Stimulated activated CD8-positive, alpha-beta memory T cell treated with anti-CD3 and anti-CD28 coated beads, Interleukin-2, amount 100 ng/mL, for 48 hours (primary cell): ENCODE data around the gene CCDC83.
A peak's percentile ranks its signal among the peaks of the same experiment; 100 is the strongest.
"Not testable (repeated sequence)": the region's sequence is repeated elsewhere in the genome, so short reads cannot be mapped to it uniquely, and the experiment has no call there.

Experiments
- DNase-seq, 2 donors: peaks; one replicate each; pipeline ENCODE4 v3.0.0-alpha.2; 2020; ENCODE audit warnings: low read depth in 2 of 2

The CCDC83 gene

DNA sequence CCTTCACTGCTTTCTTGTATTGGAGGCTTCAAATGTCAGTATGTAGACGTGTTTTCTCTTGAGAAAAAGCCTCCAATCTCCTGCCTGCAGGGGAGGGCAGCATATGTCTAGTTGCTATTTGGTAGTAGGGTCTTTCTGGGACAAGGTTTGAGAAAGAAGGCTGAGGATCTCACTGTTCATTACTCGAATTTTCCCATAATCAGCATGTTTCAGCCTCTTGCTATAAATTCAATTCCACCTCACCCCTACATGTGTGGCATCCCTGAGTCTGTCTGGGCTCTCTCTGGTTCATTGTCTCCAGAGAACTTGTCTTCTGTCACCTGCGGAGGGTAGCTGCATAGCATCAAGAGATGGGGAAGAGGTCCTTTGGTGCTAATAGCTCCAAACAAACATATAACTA lies 19.5 kb upstream of the CCDC83 start:
- no peak for DNase-seq

DNA sequence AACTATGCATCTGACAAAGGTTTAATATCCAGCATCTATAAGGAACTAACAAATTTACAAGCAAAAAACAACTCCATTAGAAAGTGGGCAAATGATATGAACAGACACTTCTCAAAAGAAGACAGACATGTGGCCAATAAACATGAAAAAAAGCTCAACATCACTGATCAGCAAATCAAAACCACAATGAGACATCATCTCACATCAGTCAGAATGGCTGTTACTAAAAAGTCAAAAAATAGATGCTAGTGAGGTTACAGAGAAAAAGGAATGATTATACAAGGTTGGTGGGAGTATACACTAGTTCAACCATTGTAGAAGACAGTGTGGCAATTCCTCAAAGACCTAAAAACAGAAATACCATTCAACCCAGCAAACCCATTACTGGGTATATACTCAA lies 14.3 kb upstream of the CCDC83 start:
- DNase-seq, result not testable (repeated sequence)

DNA sequence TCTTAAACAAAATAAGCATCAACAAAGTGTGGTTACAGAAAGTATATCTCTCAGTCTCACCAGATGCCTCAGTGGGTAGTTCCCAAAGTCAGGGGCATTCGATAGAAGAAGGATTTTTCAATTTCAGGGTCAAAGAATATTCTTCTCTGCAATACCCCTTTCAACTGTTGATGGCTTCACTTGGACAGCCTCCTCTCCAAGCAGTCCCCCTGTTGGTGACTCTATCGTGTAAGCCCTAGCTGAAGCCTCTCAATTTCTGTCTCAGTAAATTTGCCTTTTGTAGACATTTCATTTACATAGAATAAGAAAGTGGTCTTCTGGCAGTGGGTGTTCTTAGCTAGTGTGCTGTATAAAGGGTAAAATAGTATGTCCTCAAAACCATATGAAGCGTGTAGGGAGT lies 11.3 kb upstream of the CCDC83 start:
- DNase-seq, result no peak

DNA sequence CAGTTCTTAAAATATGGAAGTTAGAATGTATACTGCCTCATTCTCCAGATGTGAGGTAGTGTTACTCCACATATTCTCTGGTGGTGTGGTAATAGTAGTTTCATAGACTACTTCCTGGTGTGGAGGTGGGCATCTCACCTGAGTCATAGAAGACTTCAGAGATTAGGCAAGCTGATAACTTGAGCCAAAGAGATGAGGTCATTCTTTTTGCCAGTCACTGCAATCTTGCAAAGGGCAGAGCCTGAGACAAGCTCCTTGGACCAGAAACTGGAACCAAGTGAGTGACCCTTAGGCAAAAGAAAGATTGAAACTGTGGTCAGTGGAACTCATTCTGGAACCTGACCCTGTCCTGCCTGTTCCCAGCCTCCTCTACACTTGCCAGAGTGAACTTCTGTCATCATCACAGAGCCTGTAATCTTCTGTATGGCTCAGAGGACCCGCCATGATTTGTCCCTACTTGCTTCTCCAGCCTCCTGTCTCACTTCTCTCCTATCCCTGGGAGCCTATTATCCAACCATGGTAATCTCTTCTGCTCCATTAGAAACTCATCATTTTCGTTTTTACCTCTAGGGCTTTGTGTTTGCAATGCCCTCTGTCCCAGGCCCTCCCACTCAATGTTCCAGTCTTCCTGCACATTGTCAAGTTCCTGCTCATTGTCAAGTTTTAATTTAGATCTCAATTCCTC lies 10.6 kb upstream of the CCDC83 start:
- DNase-seq, result no peak

DNA sequence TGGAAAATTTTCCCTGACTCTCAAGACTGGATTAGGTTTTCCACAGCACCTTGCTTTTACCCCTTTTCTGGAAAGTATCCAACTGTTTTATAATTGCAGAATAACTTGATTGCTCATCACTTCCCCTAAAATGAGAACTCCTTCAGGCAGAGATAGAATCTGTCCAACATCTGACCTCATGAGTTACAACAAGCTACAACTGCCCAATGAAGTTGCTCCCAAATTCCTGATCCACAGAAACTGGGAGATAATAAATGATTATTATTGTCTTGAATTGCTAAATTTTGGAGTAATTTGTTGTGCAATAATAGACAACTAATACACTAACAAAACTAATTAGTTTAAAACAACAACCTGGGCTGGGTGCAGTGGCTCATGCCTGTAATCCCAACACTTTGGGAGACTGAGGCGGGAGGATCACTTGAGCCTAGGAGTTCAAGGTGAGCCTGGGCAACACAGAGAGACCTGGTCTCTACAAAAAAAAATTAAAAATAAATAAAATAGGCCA lies 10.0 kb upstream of the CCDC83 start:
- DNase-seq, result no peak

DNA sequence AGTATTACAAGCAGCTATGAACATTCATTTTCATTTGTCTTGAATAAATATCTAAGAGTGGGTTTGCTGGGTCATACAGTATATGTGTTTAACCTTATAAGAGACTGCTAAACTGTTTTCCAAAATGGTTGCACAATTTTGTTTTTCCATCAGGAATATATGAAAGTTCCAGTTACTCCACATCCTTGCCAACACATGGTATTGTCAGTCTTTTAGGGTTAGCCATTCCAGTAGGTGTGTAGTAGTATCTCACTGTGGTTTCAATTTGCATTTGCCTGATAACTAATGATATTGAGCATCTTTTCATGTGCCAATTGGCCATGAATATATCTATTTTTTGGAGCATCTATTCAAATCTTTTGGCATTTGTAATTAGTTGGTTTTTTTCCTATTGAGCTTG lies 7.7 kb upstream of the CCDC83 start:
- DNase-seq, result no peak

DNA sequence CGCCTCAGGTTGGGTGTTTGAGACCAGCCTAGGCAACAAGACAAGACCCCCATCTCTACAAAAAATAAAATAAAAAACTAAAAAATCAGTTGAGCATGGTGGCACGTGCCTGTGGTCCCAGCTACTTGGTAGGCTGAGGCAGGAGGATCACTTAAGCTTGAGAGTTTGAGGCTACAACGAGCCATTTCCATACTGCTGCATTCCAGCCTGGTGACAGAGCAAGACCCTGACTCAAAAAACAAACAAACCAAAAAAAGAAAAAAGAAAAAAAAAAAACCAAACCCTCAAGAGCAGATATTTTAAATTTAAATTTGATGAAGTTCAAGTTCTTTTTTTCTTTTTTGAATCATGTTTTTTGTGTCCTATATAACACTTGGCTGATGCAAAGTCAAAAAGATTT lies 7.2 kb upstream of the CCDC83 start:
- DNase-seq, result no peak

DNA sequence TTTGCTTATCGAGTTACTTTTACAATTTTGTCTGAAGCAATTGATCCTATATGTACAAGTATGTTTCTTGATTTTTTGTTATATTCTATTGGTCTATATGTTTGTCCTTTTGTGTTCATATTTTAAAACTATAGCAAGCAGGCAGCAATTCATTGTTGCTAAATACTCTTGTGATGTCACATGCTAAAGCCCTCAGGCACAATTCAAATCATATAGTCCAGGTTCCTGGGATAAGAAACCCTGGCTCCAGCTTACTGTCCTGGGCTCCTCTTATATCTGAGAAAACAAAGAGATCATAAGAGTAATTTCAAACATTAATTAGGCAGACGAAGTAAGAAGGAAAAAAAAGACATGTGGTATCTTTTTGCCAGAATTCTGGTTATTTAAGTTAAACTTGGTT lies 6.6 kb upstream of the CCDC83 start:
- no peak for DNase-seq

DNA sequence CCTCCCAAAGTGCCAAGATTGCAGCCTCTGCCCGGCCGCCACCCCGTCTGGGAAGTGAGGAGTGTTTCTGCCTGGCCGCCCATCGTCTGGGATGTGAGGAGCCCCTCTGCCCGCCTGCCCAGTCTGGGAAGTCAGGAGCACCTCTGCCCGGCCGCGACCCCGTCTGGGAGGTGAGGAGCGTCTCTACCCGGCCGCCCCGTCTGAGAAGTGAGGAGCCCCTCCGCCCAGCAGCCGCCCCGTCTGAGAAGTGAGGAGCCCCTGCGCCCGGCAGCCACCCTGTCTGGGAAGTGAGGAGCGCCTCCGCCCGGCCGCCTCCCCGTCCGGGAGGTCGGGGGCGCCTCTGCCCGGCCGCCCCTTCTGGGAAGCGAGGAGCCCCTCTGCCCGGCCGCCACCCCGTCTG lies 2.4 kb upstream of the CCDC83 start:
- DNase-seq, result not testable (repeated sequence)

DNA sequence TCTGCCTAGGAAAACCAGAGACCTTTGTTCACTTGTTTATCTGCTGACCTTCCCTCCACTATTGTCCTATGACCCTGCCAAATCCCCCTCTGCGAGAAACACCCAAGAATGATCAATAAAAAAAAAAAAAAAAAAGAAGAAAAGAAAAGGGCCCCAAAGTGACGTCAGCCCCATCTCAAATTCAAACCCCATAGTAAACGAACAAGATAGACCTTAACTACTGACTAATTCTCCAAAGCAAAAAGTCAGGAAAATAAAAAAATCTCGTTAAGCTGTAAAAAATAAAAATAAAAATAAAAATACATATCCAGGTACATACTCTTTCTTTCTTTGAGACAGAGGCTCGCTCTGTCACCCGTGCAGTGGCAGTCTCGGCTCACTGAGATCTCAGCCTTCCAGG lies 1.6 kb upstream of the CCDC83 start:
- not testable (repeated sequence) for DNase-seq

DNA sequence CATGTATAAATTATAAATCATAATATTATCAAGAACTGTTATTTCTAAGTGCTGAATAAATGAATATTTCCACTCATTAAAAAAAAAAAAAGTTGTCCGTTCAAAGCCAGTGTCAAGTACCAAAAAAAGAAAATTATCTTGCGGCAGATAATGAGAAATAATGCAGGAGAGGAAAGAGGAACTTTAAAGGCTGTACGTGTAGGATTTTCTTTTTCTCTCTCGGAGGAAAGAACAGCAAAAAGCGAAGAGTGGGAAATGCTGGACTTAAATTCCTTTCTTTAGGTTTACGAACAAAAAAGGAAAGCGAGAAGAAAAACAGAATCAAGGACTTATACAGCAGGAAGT lies 999 bp upstream of the CCDC83 start:
- no peak for DNase-seq

DNA sequence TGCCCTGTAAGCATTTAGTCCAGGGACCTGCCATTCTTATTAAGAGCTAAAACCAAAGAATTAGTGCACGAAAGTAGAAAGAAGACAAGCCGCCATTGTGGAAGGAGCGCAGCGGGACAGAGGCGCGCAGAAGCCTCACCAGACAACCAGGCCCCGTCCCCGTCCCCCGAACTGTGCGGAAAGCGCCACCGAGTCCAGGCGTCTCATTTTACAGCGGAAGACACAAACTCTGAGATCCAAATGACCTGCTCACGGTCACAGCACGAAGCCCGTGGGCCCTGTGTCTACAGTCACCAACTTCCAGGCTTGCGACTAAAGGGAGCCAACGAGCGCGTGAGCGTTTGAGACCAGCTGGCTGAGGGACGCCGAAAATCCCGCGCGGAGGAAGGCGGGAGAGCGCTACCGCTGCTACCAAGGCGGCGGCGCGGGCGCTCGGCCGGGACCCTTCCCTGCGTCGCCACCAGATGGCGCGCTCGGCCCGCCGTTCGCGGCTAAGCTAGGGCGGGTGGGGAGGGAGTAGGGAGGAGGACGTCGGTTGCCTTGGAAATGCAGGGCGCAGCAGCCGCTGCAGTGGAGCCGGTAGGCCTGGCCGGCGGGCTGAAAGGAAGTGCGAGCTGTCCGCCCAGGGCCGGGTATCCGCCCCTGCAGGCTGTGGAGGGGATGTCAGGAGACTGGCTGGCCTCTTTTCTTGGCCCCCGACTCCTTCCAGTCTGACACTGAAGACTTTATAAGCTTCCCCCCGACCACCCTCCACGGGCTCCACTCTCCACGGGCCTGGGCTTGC lies 434 bp upstream of the CCDC83 start:
- peak; percentile 87 to 88 for DNase-seq

DNA sequence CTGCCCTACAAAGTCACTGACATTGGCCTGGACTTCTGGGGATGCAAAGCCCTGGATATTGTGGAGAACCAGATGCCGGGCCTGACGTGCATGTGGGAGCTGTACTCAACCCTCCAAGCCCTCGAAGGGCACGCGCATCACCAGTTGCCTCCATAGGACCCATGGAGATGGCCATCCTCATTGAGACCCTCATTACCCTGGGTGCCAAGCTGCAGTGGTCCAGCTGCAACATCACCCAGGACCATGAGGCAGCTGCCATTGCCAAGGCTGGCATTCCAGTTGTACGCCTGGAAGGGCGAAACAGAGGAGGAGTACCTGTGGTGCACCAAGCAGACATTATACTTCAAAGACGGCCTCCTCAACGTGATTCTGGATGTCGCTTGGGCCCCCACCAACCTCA lies 1.9 kb downstream of the CCDC83 start:
- no peak for DNase-seq

DNA sequence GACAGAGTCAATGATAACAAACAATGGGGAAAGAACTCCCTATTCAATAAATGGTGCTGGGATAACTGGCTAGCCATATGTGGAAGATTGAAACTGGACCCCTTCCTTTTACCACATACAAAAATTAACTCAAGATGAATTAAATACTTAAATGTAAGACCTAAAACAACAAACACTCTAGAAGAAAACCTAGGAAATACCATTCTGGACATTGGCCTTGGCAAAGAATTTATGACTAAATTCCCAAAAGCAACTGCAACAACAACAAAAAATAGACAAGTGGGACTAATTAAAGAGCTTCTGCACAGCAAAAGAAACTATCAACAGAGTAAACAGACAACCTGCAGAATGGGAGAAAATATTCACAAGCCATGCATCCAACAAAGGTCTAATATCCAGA lies 4.4 kb downstream of the CCDC83 start:
- not testable (repeated sequence) for DNase-seq

DNA sequence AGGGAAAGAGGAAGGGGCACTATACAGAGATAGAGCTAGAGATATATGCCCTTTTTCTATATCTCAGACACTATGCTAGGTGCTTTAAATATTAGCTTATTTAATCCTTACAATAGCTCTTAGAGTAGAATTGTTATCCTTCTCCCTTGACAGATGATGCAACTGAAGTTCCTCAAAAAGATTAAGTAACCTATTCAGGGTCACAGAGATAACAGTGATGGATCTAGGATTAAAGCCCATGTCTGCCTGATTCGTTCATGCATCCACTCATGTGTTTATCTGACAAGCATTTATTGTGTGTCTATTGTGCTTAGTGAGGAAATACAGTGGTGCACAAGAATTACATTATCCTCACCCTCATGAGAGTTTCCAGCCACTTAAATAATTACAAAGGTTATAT lies 8.7 kb downstream of the CCDC83 start:
- DNase-seq, result no peak

DNA sequence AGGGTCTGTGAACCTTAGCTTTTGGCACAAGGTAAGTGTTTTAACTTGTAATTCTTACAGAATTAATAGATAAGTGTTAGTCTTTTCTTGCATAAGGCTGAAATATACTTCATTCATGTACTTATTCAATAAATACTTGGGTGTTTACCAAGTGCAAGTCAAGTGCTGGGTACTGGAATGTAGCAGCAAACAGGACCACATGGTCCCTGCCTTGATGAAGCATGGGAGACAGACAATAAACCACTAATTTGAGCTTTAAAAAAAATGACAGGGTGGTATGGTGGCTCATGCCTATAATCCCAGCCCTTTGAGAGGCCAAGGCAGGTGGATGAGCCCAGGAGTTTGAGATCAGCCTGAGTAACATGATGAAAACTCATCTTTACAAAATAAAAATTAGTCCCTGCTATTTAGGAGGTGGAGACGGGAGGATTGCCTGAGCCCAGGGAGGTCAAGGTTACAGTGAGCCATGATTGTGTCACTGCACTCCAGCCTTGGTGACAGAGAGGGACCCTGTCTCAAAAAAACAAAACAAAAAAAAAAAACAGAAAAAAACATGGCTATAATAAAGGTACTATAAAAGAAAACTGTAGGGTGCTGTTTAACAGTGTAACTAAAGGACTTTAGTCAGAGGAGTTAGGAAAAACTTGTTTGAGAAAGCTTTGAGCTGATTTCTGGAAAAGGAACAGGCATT lies 11.1 kb downstream of the CCDC83 start:
- no peak for DNase-seq

DNA sequence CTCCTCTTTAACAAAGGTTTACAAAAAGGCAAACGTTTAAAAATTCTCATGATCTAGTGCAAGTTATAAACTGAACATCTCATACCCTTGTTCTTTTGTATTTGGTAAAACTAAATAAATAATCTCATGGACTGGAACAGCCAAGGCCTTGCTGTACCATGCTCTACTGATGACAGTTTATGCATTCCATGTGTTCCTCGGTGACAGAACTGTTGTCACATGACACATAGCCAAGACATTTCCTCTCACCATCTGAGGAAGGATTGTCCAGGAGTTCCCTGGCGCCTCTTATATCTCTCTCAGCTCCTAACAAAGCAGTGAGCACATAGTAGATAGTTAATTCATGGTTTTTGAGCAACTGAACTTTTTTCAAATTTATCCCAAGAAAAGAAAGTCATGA lies 12.6 kb downstream of the CCDC83 start:
- DNase-seq, result no peak

DNA sequence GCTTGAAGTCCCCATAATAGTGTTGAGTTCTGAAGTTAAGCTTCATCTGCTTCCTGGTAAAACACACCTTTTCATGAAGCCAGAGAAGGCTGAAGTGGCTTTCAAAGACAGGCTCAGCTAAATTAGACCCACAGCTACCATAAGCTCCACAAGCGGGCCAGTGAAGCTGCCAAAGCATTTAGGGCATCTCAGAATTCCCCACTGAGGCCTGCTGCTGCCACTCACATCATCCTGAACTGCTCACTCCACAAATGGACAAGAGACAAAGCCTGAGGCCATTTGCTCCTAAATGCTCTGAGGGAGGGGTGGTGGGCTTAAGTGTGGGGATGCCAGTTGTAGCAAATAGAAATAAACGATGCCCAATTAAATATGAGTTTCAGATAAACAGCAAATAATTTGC lies 14.6 kb downstream of the CCDC83 start:
- DNase-seq, result no peak

DNA sequence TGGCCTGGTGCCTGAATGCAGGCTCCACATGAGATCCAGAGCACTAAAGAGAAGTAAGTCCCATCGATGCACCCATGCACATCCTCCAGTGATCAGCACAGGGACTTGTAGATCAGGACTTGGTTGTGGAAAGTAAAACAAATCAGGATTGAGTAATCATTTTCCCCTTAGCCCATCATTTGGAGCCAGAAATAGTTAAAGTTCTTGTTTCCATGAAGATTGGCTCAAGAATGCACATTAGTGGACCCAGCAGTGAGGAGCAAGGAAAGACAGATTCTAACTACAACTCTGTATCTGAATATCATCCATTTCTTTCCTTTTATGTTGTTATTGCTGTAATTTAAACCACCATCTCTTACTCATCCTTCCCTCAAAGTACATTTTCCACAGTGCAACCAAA lies 19.1 kb downstream of the CCDC83 start:
- no peak for DNase-seq

DNA sequence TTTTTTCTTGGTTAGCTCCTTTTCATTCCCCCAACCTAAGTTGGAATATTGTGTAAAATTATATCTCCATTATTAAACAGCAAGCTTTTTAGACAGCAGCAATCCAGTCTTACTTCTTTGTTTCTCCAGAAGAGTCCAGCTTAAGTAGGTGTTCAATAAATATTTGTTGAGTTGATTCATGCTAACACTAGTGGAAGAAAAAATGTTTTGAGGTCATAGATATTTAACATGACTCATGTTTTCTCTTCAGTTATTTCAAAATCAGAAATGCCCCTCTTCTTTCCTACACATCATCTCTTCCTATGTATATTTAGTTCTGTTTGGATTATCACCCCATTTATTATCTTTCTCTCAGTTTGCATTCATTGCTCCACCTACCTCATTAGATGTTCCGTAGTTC lies 20.3 kb downstream of the CCDC83 start:
- DNase-seq, result no peak

DNA sequence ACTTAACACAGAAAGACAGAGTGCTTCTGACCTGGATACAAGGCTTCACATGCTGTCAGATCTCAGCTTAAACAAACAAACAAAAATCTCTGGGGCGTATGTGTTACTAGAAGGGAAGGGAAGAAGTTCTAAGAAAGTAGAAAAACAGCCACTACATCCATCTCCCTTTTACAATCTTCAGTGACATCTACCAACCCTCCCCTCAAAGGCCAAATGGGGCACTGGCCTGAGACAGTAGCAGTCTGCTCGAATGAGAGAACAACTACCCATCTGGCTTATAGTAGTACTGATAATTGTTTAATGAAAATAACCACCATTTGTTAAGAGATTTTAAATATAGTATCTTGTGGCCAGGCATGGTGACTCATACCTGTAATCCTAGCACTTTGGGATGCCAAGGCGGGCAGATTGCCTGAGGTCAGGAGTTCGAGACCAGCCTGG lies 29.4 kb downstream of the CCDC83 start:
- DNase-seq, result no peak

DNA sequence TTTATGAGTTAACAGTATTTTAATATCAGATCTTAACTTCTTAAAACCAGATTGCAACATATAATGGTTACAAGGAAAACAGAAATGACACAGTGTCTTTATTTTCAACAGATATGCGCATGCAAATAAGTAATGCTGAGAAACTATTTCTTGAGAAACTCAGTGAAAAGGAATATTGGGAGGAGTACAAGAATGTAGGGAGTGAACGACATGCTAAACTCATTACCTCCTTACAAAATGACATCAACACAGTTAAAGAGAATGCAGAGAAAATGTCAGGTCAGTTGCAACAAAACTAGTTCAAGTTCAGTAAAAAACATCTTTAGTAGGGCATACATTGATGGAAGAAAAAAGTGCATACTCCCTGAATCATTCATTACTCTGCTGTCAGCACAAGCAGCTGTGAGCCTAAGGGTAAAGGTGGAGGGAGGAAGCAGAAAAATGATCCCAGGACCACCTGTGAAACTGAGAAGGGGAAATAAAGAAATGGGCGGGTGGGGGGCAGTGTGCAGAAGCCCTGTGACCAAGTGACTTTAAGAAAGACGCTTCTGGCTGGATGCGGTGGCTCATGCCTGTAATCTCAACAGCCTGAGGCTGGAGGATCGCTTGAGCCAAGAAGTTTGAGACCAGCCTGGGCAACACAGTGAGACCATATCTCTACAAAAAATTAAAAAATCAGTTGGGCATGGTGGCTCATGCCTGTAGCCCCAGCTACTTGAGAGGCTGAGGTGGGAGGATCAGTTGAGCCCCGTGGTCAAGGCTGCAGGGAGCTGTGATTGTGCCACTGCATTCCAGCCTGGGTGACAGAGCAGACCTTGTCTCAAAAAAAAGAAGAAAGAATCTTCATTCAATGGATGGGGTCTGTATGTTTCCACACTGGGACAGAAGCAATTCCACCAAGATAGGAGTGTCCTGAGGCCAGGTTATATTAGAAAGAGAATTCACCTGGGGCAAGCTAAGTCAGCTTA lies 31.2 kb downstream of the CCDC83 start:
- no peak for DNase-seq
